Esophagus (tissue), 2 donors: ENCODE results near the gene ZNF469. TPM values are rescaled to one million over a fixed set of nuclear protein-coding genes. Genes with fewer than 3 reads are reported as not detected.

Source experiments
- H3K27ac ChIP-seq, 2 donors: one replicate each; pipeline ENCODE4 v1.5.1; 2013; ENCODE audit warnings: low read depth in 2 of 2, mild to moderate bottlenecking in 2 of 2, inconsistent platforms in 1 of 2, low read length in 1 of 2, moderate library complexity in 1 of 2
- H3K27me3 ChIP-seq, 2 donors: one replicate each; pipeline ENCODE4 v1.6.1; 2013; ENCODE audit warnings: low read length in 2 of 2, control low read depth in 1 of 2, mild to moderate bottlenecking in 1 of 2; ENCODE audit not compliant: insufficient read depth in 2 of 2, control insufficient read depth in 1 of 2
- H3K36me3 ChIP-seq, 2 donors: one replicate each; pipeline ENCODE4 v1.6.1; 2013; ENCODE audit warnings: low read length in 1 of 2; ENCODE audit not compliant: control insufficient read depth in 2 of 2, insufficient read depth in 2 of 2
- H3K4me1 ChIP-seq, 2 donors: one replicate each; pipeline ENCODE4 v1.6.1; 2013; ENCODE audit warnings: low read length in 1 of 2; ENCODE audit not compliant: control insufficient read depth in 2 of 2, insufficient read depth in 2 of 2
- H3K4me3 ChIP-seq, 2 donors: one replicate each; pipeline ENCODE4 v1.5.1; 2013; ENCODE audit warnings: low read length in 2 of 2, mild to moderate bottlenecking in 2 of 2, low read depth in 1 of 2, moderate library complexity in 1 of 2
- H3K9me3 ChIP-seq, 2 donors: one replicate each; pipeline ENCODE4 v1.6.1; 2013; ENCODE audit warnings: mild to moderate bottlenecking in 2 of 2, low read depth in 1 of 2, low read length in 1 of 2, moderate library complexity in 1 of 2; ENCODE audit not compliant: control insufficient read depth in 2 of 2, insufficient read depth in 1 of 2
- WGBS, 2 donors: extraction: QIAGEN DNeasy Blood & Tissue Kit; methylation state at CpG; one replicate each; pipeline ENCODE4 v1.1.7; 2013; 5-methylcytosine and 5-hydroxymethylcytosine counted together
- polyA plus RNA-seq, 2 donors: library from polyadenylated mRNA; stranded (reverse); fragments of 200-250 nt; gene quantifications; one replicate each; pipeline ENCODE4 v1.2.3, GENCODE V29; 2013
- donor health status: healthy with polysubstance abuse.
- donor health status: Bipolar disorder and iron deficiency.

Gene ZNF469, protein sequence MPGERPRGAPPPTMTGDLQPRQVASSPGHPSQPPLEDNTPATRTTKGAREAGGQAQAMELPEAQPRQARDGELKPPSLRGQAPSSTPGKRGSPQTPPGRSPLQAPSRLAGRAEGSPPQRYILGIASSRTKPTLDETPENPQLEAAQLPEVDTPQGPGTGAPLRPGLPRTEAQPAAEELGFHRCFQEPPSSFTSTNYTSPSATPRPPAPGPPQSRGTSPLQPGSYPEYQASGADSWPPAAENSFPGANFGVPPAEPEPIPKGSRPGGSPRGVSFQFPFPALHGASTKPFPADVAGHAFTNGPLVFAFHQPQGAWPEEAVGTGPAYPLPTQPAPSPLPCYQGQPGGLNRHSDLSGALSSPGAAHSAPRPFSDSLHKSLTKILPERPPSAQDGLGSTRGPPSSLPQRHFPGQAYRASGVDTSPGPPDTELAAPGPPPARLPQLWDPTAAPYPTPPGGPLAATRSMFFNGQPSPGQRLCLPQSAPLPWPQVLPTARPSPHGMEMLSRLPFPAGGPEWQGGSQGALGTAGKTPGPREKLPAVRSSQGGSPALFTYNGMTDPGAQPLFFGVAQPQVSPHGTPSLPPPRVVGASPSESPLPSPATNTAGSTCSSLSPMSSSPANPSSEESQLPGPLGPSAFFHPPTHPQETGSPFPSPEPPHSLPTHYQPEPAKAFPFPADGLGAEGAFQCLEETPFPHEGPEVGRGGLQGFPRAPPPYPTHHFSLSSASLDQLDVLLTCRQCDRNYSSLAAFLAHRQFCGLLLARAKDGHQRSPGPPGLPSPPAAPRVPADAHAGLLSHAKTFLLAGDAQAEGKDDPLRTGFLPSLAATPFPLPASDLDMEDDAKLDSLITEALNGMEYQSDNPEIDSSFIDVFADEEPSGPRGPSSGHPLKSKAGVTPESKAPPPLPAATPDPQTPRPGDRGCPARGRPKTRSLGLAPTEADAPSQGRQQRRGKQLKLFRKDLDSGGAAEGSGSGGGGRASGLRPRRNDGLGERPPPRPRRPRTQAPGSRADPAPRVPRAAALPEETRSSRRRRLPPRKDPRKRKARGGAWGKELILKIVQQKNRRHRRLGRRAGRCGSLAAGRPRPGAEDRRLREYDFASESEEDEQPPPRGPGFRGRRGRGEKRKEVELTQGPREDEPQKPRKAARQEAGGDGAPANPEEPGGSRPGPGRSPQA (N-terminal part only)
- under 1 TPM; 0.04 to 0.06 TPM for polyA plus RNA-seq

DNA sequence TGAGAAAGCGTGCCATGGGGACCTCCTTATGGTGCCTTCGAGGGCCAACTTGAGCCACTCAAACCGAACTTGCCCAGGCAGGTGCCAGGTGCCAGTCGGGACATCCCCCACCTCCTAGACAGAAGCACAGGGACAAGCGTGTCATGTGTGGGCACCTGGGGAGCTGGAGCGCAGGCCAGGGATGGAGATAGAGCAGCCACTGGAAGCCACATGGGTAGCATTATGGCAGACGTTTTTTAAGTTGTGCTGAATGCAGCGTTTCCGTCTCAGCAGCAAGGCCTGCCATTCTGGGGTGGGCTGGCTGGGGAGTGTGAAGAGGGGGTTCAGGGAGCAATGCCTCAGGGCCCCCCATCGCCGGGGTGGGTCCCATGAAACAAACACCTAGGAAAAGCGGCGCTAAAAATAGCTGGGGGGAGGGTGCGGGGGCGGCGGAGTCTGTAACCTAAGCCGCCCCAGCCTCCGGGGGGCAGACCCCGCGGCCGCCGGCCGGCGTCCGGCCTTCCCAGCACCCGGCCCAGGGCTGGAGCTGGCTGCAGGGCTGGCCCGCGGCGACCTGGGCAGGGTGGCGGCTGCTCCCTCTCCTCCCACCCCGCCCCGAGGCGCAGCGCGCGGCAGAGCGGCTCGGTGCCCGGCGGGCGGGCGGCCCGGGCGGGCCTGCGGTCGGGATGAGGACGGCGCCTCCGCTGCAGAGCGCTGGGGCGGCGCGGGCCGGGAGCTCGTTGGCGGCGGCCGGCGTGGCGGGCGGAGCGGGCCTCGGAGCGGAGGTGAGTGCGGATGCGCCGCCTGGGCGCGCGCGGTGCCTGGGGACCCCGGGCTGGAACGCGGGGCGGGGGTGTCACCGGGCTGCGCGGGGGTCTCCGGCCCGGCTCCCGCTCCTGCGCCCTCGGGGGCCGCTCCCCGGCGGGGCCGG, at the start of gene ZNF469:
Gene ZNF469, plus strand, starts transcription at position 469 of the 910 bp plus-strand sequence. CDS start 44,512 bp downstream, outside the sequence.
- Histone ChIP-seq H3K4me3 (peak within 1 kb of the TSS in 1 of 2 donors; percentile 16), H3K9me3 (peaks cover 0 to 8% of the 10 kb centered on the region in 2 donors), H3K27me3 (peaks cover 0 to 4% of the 10 kb centered on the region in 2 donors), H3K4me1 (peaks cover 2% of the 10 kb centered on the region in 2 donors), H3K36me3 (no peaks in the 10 kb centered on the region), H3K27ac (no peak within 1 kb of the TSS)
- WGBS, 2 donors = 8 to 21% methylated on average over 32 to 87 of the region's 87 CpGs

DNA sequence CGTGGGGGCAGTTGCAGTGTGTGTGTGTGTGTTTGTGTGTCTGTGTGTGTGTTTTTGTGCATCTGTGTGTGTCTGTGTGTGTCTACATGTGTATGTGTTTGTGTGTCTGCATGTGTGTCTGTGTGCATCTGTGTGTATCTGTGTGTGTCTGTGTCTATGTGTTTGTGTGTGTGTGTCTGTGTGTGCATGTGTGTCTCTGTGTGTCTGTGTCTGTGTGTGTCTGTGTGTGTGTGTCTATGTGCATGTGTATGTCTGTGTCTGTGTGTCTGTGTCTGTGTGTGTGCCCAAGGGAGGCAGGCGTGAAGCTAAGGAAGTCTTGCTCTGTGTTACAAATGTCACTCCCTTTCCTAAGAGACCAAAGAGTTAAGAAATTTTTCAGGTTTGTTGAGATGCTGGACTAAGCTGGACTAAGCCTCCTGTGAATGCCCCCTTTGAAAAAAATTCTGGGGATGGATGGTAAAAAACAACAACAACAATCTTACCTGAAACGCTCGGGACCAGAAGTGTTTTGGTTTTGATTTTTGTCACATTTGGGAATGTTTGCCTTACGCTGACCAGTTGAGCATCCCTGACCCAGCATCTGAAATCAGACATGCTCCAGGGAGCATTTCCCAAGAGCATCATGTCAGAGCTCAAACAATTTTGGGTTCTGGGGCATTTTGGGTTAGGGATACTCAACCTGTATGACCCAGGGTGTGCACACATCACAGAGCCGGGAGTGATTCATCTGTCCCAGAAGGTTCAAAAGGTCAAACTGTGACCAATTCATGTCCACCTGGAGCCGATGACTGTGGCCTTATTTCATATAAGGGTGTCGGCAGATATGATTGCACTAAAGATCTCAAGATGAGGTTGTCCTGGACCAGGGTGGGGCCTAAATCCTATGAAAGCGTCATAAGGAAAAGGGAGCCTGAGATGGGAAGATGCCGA, 48.6 kb upstream of the ZNF469 start:
- peaks cover 5 to 10% of the 10 kb centered on the region in 2 donors for H3K4me1 ChIP-seq
- peaks cover 0 to 2% of the 10 kb centered on the region in 2 donors for H3K36me3 ChIP-seq
- H3K4me3 ChIP-seq = no peak overlapping the region
- H3K9me3 ChIP-seq = peaks cover 0 to 3% of the 10 kb centered on the region in 2 donors
- 75 to 83% methylated on average over 10 of the region's 10 CpGs for WGBS, 2 donors
- no peaks in the 10 kb centered on the region for H3K27me3 ChIP-seq
- no peak overlapping the region for H3K27ac ChIP-seq

DNA sequence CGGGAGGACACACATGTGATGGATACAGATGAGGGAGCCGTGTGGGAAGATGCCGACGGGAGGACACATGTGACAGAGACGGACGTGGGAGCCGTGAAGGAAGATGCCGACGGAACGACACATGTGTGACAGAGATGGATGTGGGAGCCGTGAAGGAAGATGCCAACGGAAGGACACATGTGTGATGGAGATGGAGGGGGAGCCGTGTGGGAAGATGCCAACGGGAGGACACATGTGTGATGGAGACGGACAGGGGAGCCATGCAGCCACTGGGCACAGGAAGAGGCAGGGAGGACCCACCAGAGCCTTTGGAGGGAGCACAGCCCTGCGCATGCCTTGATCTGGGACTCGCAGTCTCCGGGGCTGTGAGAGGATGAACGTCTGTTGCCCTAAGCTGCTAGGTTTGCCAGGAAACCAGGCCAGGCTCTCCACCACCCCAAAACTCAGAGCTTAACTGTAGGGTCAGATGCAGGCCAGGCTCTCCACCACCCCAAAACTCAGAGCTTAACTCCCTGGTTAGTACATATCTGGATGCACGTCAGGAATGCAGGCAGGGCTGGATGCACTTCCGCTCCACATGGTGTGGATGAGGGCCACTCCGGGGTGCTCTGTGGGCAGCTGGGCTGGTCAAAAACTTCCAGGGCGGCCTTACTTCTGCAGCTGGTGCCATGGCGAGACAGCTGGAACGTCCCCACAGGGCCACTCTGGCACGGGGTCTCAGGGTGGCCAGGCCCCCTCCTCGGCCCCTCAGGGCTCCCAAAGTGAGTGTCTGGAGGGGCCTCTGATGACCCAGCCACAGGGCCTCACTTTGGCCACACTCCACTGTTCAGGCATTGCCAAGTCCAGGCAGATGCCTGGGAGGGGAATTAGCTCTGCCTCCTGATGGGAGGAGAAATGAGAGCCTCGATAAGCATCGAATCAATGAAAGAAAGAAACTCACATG, 47.7 kb upstream of the ZNF469 start:
- Histone ChIP-seq H3K27ac (no peak overlapping the region), H3K4me1 (peaks cover 5 to 10% of the 10 kb centered on the region in 2 donors), H3K4me3 (no peak overlapping the region), H3K27me3 (no peaks in the 10 kb centered on the region), H3K36me3 (peaks cover 0 to 2% of the 10 kb centered on the region in 2 donors), H3K9me3 (peaks cover 0 to 3% of the 10 kb centered on the region in 2 donors)
- 81 to 86% methylated on average over 29 of the region's 29 CpGs for WGBS, 2 donors

DNA sequence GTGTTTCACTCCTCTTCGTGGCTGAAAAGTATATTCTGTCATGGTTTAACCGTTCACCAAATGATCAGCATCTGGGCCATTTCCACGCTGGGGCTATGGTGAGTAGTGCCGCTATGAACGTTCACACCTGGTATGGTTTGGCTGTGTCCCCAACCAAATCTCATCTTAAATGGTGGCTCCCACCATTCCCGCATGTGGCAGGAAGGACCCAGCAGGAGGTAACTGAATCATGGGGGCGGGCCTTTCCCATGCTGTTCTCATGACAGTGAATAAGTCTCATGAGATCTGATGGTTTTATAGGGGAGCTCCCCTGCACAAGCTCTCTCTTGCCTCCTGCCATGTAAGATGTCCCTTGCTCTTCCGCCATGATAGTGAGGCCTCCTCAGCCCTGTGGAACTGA, 45.7 kb upstream of the ZNF469 start:
- H3K4me3 ChIP-seq = no peak overlapping the region
- H3K36me3 ChIP-seq = peaks cover 0 to 2% of the 10 kb centered on the region in 2 donors
- WGBS, 2 donors = 87 to 92% methylated on average over 8 of the region's 8 CpGs
- H3K9me3 ChIP-seq = peaks cover 0 to 3% of the 10 kb centered on the region in 2 donors
- peaks cover 5 to 10% of the 10 kb centered on the region in 2 donors for H3K4me1 ChIP-seq
- H3K27ac ChIP-seq = no peak overlapping the region
- no peaks in the 10 kb centered on the region for H3K27me3 ChIP-seq

DNA sequence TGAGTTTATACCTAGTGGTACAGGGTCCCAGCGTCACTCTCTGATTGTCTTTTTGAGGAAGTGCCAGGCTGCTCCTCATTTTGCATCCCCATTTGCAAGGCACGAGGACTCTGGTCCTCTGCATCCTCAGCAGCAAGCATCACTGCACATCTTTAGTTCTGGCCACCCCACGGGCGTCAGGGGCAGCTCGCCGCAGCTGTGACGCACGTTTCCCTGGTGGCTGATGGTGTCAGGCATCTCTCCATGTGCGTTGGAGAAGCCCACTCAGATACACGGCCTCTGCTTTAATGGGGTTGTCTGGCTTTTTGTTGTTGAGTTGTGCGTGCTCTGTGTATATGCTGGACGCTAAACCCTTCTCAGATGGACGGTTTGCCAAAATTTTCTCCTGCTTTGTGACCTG, 45.2 kb upstream of the ZNF469 start:
- H3K36me3 ChIP-seq = peaks cover 0 to 2% of the 10 kb centered on the region in 2 donors
- 89 to 90% methylated on average over 13 of the region's 13 CpGs for WGBS, 2 donors
- no peaks in the 10 kb centered on the region for H3K27me3 ChIP-seq
- H3K4me1 ChIP-seq = peaks cover 3 to 5% of the 10 kb centered on the region in 2 donors
- peaks cover 0 to 3% of the 10 kb centered on the region in 2 donors for H3K9me3 ChIP-seq
- no peak overlapping the region for H3K27ac ChIP-seq
- H3K4me3 ChIP-seq = no peak overlapping the region

DNA sequence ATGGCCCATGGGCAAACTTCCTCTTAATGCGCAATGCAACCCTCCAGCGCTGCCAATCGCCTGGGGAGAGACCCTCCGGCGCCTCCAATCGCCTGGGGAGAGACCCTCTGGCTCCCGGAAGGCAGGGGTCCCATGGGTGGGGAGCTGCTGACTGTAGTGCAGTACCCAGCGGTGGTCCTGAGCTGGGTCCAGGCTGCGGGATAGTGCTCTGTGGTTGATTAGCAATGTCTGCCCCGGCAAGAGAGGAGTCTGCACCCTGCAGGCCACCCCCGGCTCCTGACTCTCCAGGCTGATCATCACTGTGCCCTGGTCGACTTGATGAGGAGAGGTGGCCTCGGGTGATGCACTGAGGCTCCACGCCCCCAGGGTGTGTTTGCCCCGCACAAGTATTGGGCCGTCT, 44.6 kb upstream of the ZNF469 start:
- Histone ChIP-seq H3K4me1 (peaks cover under 1 to 3% of the 10 kb centered on the region in 2 donors), H3K4me3 (no peak overlapping the region), H3K9me3 (peaks cover 0 to 3% of the 10 kb centered on the region in 2 donors), H3K27ac (no peak overlapping the region), H3K36me3 (peaks cover 0 to 2% of the 10 kb centered on the region in 2 donors), H3K27me3 (no peaks in the 10 kb centered on the region)
- 71 to 83% methylated on average over 16 of the region's 16 CpGs for WGBS, 2 donors

DNA sequence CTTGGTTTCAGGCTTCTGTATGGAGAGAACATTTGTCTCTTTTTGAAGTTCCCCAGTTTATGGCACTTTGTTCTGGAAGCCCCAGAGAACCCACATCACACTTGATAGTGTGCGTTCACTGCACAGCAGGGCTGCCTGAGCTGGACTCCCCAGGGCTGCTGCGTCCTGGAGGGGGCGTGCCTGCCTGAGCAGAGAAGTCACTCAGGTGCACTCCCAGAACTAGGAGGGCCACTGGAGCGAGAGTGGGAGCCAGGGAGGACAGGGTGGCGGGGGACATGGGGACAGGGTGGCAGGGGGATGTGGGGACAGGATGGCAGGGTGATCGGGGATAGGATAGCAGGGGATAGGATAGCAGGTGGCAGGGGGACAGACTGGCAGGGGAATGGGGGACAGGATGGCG, 43.9 kb upstream of the ZNF469 start:
- 77 to 79% methylated on average over 7 of the region's 7 CpGs for WGBS, 2 donors

More for the DNA sequence above, 43.9 kb upstream of the ZNF469 start:
- Histone ChIP-seq H3K4me1 (no peaks in the 10 kb centered on the region), H3K27me3 (no peaks in the 10 kb centered on the region), H3K27ac (no peak overlapping the region), H3K4me3 (no peak overlapping the region), H3K9me3 (peaks cover 0 to 3% of the 10 kb centered on the region in 2 donors), H3K36me3 (peaks cover 0 to 2% of the 10 kb centered on the region in 2 donors)
